Suppressor macrophage treated with lipopolysaccharide for 1 hour (primary cell): ENCODE results near the gene GOLM1.
"Not testable (repeated sequence)": the region's sequence is repeated elsewhere in the genome, so short reads cannot be mapped to it uniquely, and the experiment has no call there.

Experiments
- DNase-seq, 3 donors: peaks; one replicate each; pipeline ENCODE4 v3.0.0-alpha.2; 2020 to 2022

Gene GOLM1

GRCh38 chr9:86098824-86099700, at the start of gene GOLM1:
Gene GOLM1 (minus strand): TSS chr9:86099558. CDS start chr9:86079320, 20,238 bp downstream.
- DNase-seq: peak; percentile 63 to 87 (median 81)

- not testable (repeated sequence) for DNase-seq
Measured at GRCh38 chr9:86146671-86147070, 47.3 kb upstream of the GOLM1 start.

- DNase-seq: not testable (repeated sequence)
Measured at GRCh38 chr9:86145960-86146359, 46.6 kb upstream of the GOLM1 start.

- DNase-seq: no peak
Measured at GRCh38 chr9:86142973-86143372, 43.6 kb upstream of the GOLM1 start.

- DNase-seq: no peak
Measured at GRCh38 chr9:86141843-86142242, 42.5 kb upstream of the GOLM1 start.

- DNase-seq: no peak
Measured at GRCh38 chr9:86135371-86135770, 36.0 kb upstream of the GOLM1 start.

- no peak for DNase-seq
Measured at GRCh38 chr9:86134361-86134760, 35.0 kb upstream of the GOLM1 start.

- no peak for DNase-seq
Measured at GRCh38 chr9:86128235-86128822, 29.0 kb upstream of the GOLM1 start.

- no peak for DNase-seq
Measured at GRCh38 chr9:86126998-86127972, 27.9 kb upstream of the GOLM1 start.

- peak in 1 of 3 donors; percentile 6 for DNase-seq
Measured at GRCh38 chr9:86122311-86122710, 23.0 kb upstream of the GOLM1 start.

GRCh38 chr9:86119457-86119856, 20.1 kb upstream of the GOLM1 start:
- DNase-seq: no peak

GRCh38 chr9:86116425-86116824, 17.1 kb upstream of the GOLM1 start:
- no peak for DNase-seq

GRCh38 chr9:86115886-86116285, 16.5 kb upstream of the GOLM1 start:
- no peak for DNase-seq

- DNase-seq: no peak
Measured at GRCh38 chr9:86112057-86112456, 12.7 kb upstream of the GOLM1 start.

- no peak for DNase-seq
Measured at GRCh38 chr9:86102626-86103025, 3.3 kb upstream of the GOLM1 start.

GRCh38 chr9:86099701-86100364, 475 bp upstream of the GOLM1 start:
- peak; percentile 52 to 60 (median 56) for DNase-seq

- no peak for DNase-seq
Measured at GRCh38 chr9:86097510-86098224, 1.7 kb downstream of the GOLM1 start.

- DNase-seq: no peak
Measured at GRCh38 chr9:86096386-86096785, 3.0 kb downstream of the GOLM1 start.

- DNase-seq: peak; percentile 32 to 55 (median 36)
Measured at GRCh38 chr9:86093788-86094555, 5.4 kb downstream of the GOLM1 start.

- no peak for DNase-seq
Measured at GRCh38 chr9:86091477-86091876, 7.9 kb downstream of the GOLM1 start.

- DNase-seq: no peak
Measured at GRCh38 chr9:86082870-86083269, 16.5 kb downstream of the GOLM1 start.
